K562 (cell line): Measurements from ENCODE around the gene DPYSL3. TPM values are rescaled to one million over a fixed set of nuclear protein-coding genes. Genes with fewer than 3 reads are reported as not detected.

ENCODE experiments used
- ATAC-seq: fragments of 200-7000 bp; cut with Tn5 transposase; 3 replicates; pipeline ENCODE4 v1.9.1; 2020; ENCODE audit warnings: moderate library complexity
- BruUV-seq: library from RNA; stranded (reverse); fragments of 400-500 nt; replicated peaks from 2 replicates; lab custom pipeline; 2021; lab: Mats Ljungman, UMichigan
- CTCF ChIA-PET: fragments of 300-600 bp; formaldehyde crosslinking; extraction: SDS; loops from one replicate; lab custom pipeline; 2021; ENCODE audit warnings: low intra/inter-chr PET ratio; lab: Yijun Ruan, JAX
- POLR2A ChIA-PET: fragments of 300-600, 350-650 bp; sonication (Branson Sonifier 250); formaldehyde crosslinking; extraction: SDS; loops from one replicate; lab custom pipeline; 2021; ENCODE audit warnings: antibody characterized with exemption, inconsistent platforms; lab: Yijun Ruan, JAX
- DNase-seq, 4 experiments: peaks; one replicate each; pipeline versions ENCODE4 v3.0.0 to v3.0.0-alpha.2; 2011 to 2018; ENCODE audit warnings: low spot score in 3 of 4, mixed read lengths in 3 of 4; ENCODE audit errors: extremely low read depth in 1 of 4
- FAIRE-seq: peaks from 2 replicates; lab custom pipeline; 2011; peaks lifted over from hg19 to GRCh38; lab: Jason Lieb, UNC
- H2AFZ ChIP-seq: 2 replicates; pipeline ENCODE4 v1.6.0; 2011; ENCODE audit warnings: low read depth, low read length, control low read depth, inconsistent platforms
- H3K27ac ChIP-seq: fragments of 200-600 bp; 3 replicates; pipeline ENCODE4 v1.8.0; 2011; ENCODE audit warnings: low read depth, mild to moderate bottlenecking, control low read depth, inconsistent platforms, low read length, moderate library complexity, mixed read lengths; ENCODE audit errors: extremely low read depth
- H3K27me3 ChIP-seq, 2 experiments: fragments of 300-600 bp in 1 of 2; 2 replicates in 1 of 2; 3 replicates in 1 of 2; pipeline versions ENCODE4 v1.6.0 to v1.8.0; 2011; ENCODE audit warnings: inconsistent platforms in 2 of 2, low read length in 2 of 2, mild to moderate bottlenecking in 1 of 2, mixed read lengths in 1 of 2, moderate library complexity in 1 of 2; ENCODE audit not compliant: control insufficient read depth in 2 of 2, insufficient read depth in 2 of 2
- H3K36me3 ChIP-seq: fragments of 300-600 bp; 3 replicates; pipeline ENCODE4 v1.8.0; 2011; ENCODE audit warnings: mild to moderate bottlenecking, low read length, inconsistent platforms; ENCODE audit not compliant: control insufficient read depth, insufficient read depth
- H3K4me1 ChIP-seq, 2 experiments: fragments of 200-600 bp in 1 of 2; replicated peaks in 1 of 2; 2 replicates in 1 of 2; 3 replicates in 1 of 2; pipeline versions ENCODE4 v1.5.1 to v1.8.0; 2011; ENCODE audit warnings: inconsistent platforms in 2 of 2, low read length in 2 of 2, mild to moderate bottlenecking in 1 of 2, mixed read lengths in 1 of 2, moderate library complexity in 1 of 2; ENCODE audit not compliant: control insufficient read depth in 2 of 2, insufficient read depth in 2 of 2
- H3K4me2 ChIP-seq: 2 replicates; pipeline ENCODE4 v1.6.1; 2011; ENCODE audit warnings: low read length, control low read depth, inconsistent platforms, mixed read lengths; ENCODE audit not compliant: insufficient read depth
- H3K4me3 ChIP-seq: fragments of 200-600 bp; sonication (generic), shearing (Covaris generic); 2 replicates; pipeline ENCODE4 v1.5.1; 2016; ENCODE audit warnings: control low read depth, inconsistent platforms
- H3K79me2 ChIP-seq: fragments of 200-600 bp; 3 replicates; pipeline ENCODE4 v1.8.0; 2011; ENCODE audit warnings: low read length, inconsistent platforms; ENCODE audit not compliant: control insufficient read depth, insufficient read depth
- H3K9ac ChIP-seq, 2 experiments: 2 replicates each; pipeline versions ENCODE4 v1.6.0 to v1.6.1; 2011; ENCODE audit warnings: low read depth in 2 of 2, low read length in 2 of 2, control low read depth in 1 of 2, inconsistent platforms in 1 of 2, mild to moderate bottlenecking in 1 of 2, mixed read lengths in 1 of 2; ENCODE audit not compliant: insufficient read depth in 1 of 2
- H3K9me1 ChIP-seq: one replicate; pipeline ENCODE4 v1.6.0; 2011; ENCODE audit warnings: inconsistent platforms, mild to moderate bottlenecking, low read length, moderate library complexity; ENCODE audit not compliant: control insufficient read depth, insufficient read depth
- H3K9me3 ChIP-seq: replicated peaks from 2 replicates; pipeline ENCODE4 v1.5.1; 2011; ENCODE audit warnings: low read depth, low read length, inconsistent platforms; ENCODE audit not compliant: control insufficient read depth, insufficient read depth
- H4K20me1 ChIP-seq: replicated peaks from 2 replicates; pipeline ENCODE4 v1.6.1; 2011; ENCODE audit warnings: low read length, inconsistent platforms, mixed read lengths; ENCODE audit not compliant: control insufficient read depth, insufficient read depth
- CBFA2T3 ChIP-seq: fragments of 450-650 bp; IDR thresholded peaks from 2 replicates; pipeline ENCODE4 v1.6.1; 2017
- CTCF ChIP-seq, 3 experiments: IDR thresholded peaks in 2 of 3; conservative IDR thresholded peaks in 1 of 3; 2 replicates each; pipeline ENCODE4 v1.5.1; 2011 to 2012; ENCODE audit warnings: low read length in 3 of 3, mild to moderate bottlenecking in 3 of 3, control low read depth in 2 of 3, improper control_type of control experiment in 1 of 3, inconsistent platforms in 1 of 3, low read depth in 1 of 3, mixed read lengths in 1 of 3, moderate library complexity in 1 of 3; ENCODE audit not compliant: insufficient read depth in 2 of 3
- FOSL1 ChIP-seq: fragments of 200-800 bp; sonication (Bioruptor generic); conservative IDR thresholded peaks from 2 replicates; pipeline ENCODE4 v1.6.1; 2016; ENCODE audit warnings: missing genetic modification characterization, missing compliant biosample characterization
- RAD21 ChIP-seq, 2 experiments: fragments of 250-450 bp in 1 of 2; fragments of 450-650 bp in 1 of 2; sonication (Bioruptor Pico) in 1 of 2; formaldehyde crosslinking in 1 of 2; IDR thresholded peaks in 1 of 2; conservative IDR thresholded peaks in 1 of 2; 2 replicates each; pipeline versions ENCODE4 v1.4.0 to v1.8.0; 2020 to 2022; ENCODE audit warnings: mild to moderate bottlenecking in 2 of 2, moderate library complexity in 1 of 2
- SNIP1 ChIP-seq: fragments of 450-650 bp; IDR thresholded peaks from 2 replicates; pipeline ENCODE4 v1.7.1; 2017; ENCODE audit warnings: low read depth, mild to moderate bottlenecking
- THRA ChIP-seq: fragments of 450-650 bp; IDR thresholded peaks from 2 replicates; pipeline ENCODE4 v1.6.1; 2017; ENCODE audit warnings: mild to moderate bottlenecking, moderate library complexity
- WGBS: fragments of 100-300 bp; shearing (Covaris generic); methylation state at CpG from one replicate; pipeline ENCODE4 v1.1.6; 2016; ENCODE audit warnings: low coverage, mixed read lengths; ENCODE audit not compliant: insufficient coverage; ENCODE audit errors: missing lambda C conversion rate; 5-methylcytosine and 5-hydroxymethylcytosine counted together
- in situ Hi-C: fragments of 300-500 bp; cut with MboI; formaldehyde crosslinking; loops from 4 replicates; pipeline ENCODE4 v1.15.0; 2018; ENCODE audit warnings: inconsistent platforms, mixed read lengths
- intact Hi-C: fragments of 100-400 bp; cut with micrococcal nuclease; formaldehyde crosslinking; loops from 2 replicates; pipeline ENCODE4 v1.14.2; 2022
- polyA plus RNA-seq, 8 experiments: library from polyadenylated mRNA; depleted of rRNA in 4 of 8; stranded (reverse) in 5 of 8; unstranded in 3 of 8; fragments of >200 nt; fragmentation: Nextera tagmentation in 2 of 8; fragmentation: Illumina TruSeq in 1 of 8; extraction: Ambion mirVana in 2 of 8; extraction: Trizol in 1 of 8; gene quantifications; 2 replicates each; pipeline versions ENCODE4 v1.2.1 to v1.2.3, GENCODE V29; 2011 to 2014; ENCODE audit warnings: inconsistent platforms in 1 of 8, missing spikeins in 1 of 8
- total RNA-seq, 7 experiments: library from RNA; depleted of rRNA in 6 of 7; stranded (reverse); fragments of >200 nt in 6 of 7; fragmentation: Illumina TruSeq in 2 of 7; extraction: Trizol in 2 of 7; gene quantifications; 2 replicates each; pipeline versions ENCODE4 v1.2.1 to v1.2.3, GENCODE V29; 2011 to 2021; ENCODE audit warnings: low replicate concordance in 1 of 7

DPYSL3 gene
- total and polyA plus RNA-seq, 9 of the 15 experiments (the other 6 are each of a cell fraction or from before 2014, with no cell fraction given): 0.07 to 0.55 TPM; not detected in 7

DNA sequence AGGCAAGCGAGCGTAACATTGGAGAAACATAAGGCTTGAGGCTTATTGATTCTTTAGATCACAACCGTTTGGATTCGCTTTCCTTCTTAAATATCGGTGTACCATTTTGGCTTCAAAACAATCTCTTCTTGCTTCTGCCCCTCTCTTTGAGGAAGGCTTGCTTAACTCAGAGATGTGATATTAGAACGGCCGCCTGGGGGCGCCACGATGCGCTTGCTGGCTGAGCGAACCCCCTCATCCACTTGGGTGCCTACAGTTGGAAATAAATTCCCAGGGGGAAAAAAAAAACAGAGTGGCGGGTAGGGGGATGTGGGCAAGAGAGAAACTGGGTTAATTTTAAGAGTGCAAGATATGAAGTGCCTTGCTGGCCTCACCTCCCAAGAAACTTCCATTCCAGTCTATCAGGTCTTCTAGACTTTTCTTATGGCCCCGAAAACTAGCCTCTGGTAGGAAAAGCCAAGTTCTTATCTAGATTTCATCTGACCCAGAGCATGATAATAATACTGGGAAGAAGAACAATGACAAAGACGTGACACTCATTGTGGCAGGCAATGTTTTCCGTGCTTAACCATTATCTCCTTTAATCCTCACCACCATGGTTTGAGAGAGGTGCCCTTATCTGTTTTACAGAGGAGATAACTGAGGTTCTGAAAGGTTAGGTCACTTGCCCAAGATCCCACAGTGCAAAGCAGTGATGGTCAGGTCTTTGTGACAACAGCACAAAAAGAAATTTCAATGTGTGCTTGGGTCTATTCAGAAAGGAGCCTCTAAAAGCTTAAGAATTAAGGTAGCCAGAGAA is 115.8 kb downstream of the DPYSL3 start (continued):
- no peak for TF ChIP-seq CTCF (IDR thresholded peaks at IDR 0.05 in 2 of 3, conservative IDR thresholded peaks at IDR 0.05 in 1 of 3; ENCODE audit: insufficient read depth in 2 of 3, low read depth in 1 of 3, low read length in 3 of 3)

DNA sequence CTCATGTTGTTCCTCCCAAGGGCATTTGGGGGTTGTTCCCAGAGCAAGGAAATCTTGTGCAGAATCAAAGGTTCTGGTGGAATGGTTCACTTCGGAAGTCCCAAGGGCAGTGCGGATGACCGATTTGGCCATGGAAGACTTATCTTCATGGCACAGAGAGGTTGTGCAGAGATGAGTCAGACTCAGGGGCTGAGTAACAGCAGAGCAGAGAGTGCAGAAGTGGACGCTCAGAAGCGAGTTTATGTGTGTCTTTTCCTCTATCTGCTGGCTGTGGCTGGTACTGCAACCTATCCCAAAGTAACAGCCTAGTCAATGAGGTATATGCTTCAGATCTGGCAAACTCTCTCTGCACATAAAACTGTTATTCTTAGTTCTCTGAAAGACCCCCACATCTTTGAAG is 118.1 kb downstream of the DPYSL3 start:
- POLR2A ChIA-PET: interaction anchor here (0.6 kb wide), 1 partner anchor 113 kb away, joined by 3 read pairs; no protein-coding TSS in a partner anchor

More for the DNA sequence above, 118.1 kb downstream of the DPYSL3 start:
- in situ Hi-C loops: no loop called here
- Histone ChIP-seq H3K4me2 (no peak overlapping the region), H3K36me3 (no peaks in the 10 kb centered on the region), H3K9me3 (no peaks in the 10 kb centered on the region), H4K20me1 (no peaks in the 10 kb centered on the region), H3K4me3 (no peak overlapping the region), H3K27ac (no peak overlapping the region), H3K4me1 (no peaks in the 10 kb centered on the region), H3K79me2 (no peaks in the 10 kb centered on the region), H3K9ac (no peak overlapping the region), H2AFZ (no peak overlapping the region), H3K27me3 (no peaks in the 10 kb centered on the region), H3K9me1 (no peaks in the 10 kb centered on the region)
- DNase-seq (peak in 2 of 4 experiments; percentile 13 to 24), ATAC-seq (peak; percentile 54; the same call in 2 of the 3 replicates), FAIRE-seq (no peak)
- 0% methylated on average over 5 of the region's 5 CpGs for WGBS
- CTCF ChIA-PET: no interaction called here
- no TSS peak for BruUV-seq
- TF ChIP-seq FOSL1: peak; percentile 41
- 0 out of 6 replicates have a peak, but pooled peaks of 2 of the 3 experiments have one; percentile 6 to 9 for TF ChIP-seq CTCF (IDR thresholded peaks at IDR 0.05 in 2 of 3, conservative IDR thresholded peaks at IDR 0.05 in 1 of 3; ENCODE audit: insufficient read depth in 2 of 3, low read depth in 1 of 3, low read length in 3 of 3)
- no peak for TF ChIP-seq SNIP1
- TF ChIP-seq CBFA2T3: peak; percentile 30; the same call in 1 of the 2 replicates
- no peak for TF ChIP-seq THRA
- peak in 1 of 2 experiments; percentile 44; a peak in 2 of 4 replicates for TF ChIP-seq RAD21 (CRISPR knock-in tag; conservative IDR thresholded peaks at IDR 0.05 in 1 of 2, IDR thresholded peaks at IDR 0.05 in 1 of 2)
- intact Hi-C loops: loop anchor here (10.0 kb wide), 1 partner anchor 167 kb away; no protein-coding TSS in a partner anchor
